Measurements from ENCODE around the gene MEIKIN.

- TF ChIP-seq NFRKB (IDR thresholded peaks at IDR 0.05), result no peak
- no peak for TF ChIP-seq FOXA1 (IDR thresholded peaks at IDR 0.05)
- no peak for TF ChIP-seq ELF4 (IDR thresholded peaks at IDR 0.05)
- TF ChIP-seq SP1 (IDR thresholded peaks at IDR 0.05), result no peak
These were observed 91.3 kb downstream of the MEIKIN start for GRCh38 chr5:131854134-131854533.

Data from HEK293T (cell line).